ENCODE measurements around the gene L3MBTL3.
"Not testable (repeated sequence)": the region's sequence is repeated elsewhere in the genome, so short reads cannot be mapped to it uniquely, and the experiment has no call there.

Gene L3MBTL3

DNA sequence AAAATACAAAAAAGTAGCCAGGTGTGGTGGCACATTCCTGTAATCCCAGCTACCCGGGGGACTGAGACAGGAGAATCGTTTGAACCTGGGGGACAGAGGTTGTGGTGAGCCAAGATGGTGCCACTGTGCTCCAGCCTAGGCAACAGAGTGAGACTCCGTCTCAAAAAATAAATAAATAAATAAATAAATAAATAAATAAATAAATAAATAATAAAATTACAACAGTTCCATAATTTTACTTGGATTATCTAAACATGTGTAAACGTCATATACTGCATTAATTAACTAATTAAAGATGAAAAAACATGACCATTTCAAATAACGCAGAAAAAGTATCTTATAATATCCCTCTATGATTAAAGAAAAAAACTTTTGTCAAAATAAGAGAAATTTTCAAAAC is 138.5 kb downstream of the L3MBTL3 start:
- DNase-seq, result no peak
- in situ Hi-C loops (cut with HindIII; ENCODE audit: low pct_ligation_motif_present, low pct_unique_long_range_greater_than_20kb, low sequenced_read_pairs), result no loop called here

DNA sequence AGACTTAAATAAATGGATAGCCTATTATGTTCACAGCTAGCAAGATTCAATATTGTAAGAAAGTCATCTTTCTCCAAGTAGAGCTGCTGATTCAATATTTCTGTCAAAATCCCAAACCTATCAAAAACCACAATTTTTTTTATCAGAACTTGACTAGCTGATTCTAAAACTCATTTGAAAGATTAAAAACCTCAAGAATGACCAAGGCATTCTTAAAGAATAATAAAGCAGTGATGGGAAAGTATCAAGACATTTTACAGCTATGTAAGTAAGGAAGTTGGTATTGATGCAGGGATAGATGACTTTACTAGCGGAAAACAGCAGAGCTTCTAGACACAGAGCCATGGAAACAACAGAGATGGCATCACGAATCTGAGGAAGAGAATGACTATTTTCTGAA is 139.7 kb downstream of the L3MBTL3 start:
- DNase-seq, result no peak
- in situ Hi-C loops (cut with HindIII; ENCODE audit: low pct_ligation_motif_present, low pct_unique_long_range_greater_than_20kb, low sequenced_read_pairs), result no loop called here

DNA sequence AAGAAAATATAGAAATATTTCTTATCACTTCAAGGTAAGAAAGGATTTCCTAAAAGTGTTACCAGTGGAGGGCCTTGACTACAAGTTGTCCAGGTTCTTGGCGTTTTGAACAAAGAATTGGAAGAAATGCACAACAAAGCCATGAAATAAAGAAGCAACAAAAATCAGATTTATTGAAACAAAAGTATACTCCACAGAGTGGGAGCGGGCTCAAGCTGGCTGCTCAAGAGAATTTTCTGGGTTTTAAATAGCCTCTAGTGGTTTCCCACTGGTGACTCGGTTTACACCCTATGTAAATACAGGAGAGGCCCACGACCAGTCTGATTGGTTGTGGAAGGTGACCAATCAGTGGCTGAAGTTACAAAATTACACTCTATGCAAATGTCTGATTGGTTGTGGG is 140.2 kb downstream of the L3MBTL3 start:
- in situ Hi-C loops (cut with HindIII; ENCODE audit: low pct_ligation_motif_present, low pct_unique_long_range_greater_than_20kb, low sequenced_read_pairs), result no loop called here
- DNase-seq, result no peak

DNA sequence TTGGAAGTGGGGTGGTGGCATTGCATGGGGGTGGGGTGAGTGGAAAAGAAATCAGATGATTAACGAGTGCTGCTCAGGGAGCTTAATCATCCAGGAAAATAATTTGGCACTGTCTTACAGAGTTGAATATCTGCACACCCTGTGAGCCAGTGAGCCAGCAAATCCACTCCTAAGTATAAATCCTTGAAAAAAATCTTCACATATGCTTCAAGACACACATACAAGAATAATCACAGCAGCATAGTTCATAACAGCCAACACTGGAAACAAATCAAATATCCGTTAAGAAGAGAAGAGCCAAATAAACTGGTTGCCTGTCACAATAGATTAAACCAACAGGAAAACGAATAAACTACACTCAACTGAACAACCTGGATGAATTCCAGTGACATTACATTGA is 141.6 kb downstream of the L3MBTL3 start:
- DNase-seq, result no peak
- in situ Hi-C loops (cut with HindIII; ENCODE audit: low pct_ligation_motif_present, low pct_unique_long_range_greater_than_20kb, low sequenced_read_pairs), result no loop called here

DNA sequence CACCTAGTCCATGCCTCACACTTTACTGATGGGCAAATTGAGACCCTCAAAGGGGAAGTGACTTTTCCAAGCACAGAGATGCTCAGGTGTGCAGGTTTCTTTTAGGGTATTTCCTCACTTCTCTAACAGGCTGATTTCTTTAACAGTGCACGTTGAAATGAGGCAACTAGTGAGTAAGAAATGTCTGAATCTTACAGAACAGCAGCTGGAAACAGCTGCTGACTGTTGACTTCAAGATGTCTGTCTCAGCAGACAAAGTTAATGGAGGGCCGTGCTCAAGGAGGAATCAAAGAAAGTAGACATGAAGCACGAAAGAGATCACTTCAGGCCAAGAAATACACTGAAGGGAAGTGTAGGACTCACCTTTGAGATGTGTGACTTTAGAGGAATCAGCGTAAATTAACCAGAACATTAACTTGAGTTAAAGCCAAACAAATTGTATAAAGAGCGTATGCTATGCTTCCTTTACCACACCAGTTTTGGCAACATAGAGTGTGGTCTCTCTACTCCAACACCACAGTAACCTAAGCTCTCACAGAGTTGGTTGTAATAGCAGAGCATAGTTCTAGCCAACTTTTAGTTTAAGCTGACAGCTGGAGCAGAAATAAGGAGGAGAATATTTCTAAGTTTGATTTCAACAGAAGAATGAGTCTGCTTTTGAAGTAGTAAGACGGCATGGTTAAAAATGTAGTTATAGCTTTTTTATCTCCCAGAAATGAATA is 143.5 kb downstream of the L3MBTL3 start:
- in situ Hi-C loops (cut with HindIII; ENCODE audit: low pct_ligation_motif_present, low pct_unique_long_range_greater_than_20kb, low sequenced_read_pairs), result no loop called here
- DNase-seq, result no peak

DNA sequence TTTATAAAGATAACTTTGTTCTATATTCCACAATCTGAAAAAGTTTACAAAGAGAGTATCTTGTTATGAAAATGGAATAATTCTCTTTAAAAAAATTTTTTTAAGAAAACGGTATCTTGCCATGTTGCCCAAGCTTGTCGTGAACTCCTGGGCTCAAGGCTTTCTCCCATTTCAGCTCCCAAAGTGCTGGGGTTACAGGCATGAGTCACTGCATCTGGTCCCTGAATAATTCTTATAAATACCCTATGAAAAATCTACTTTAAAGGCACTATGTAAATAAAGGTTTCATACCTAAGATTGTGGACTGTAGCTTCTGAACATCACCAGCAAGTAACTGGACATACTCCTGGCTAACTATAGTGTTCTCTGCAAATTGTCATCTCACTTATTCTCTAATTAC is 144.0 kb downstream of the L3MBTL3 start:
- in situ Hi-C loops (cut with HindIII; ENCODE audit: low pct_ligation_motif_present, low pct_unique_long_range_greater_than_20kb, low sequenced_read_pairs), result no loop called here
- no peak for DNase-seq

DNA sequence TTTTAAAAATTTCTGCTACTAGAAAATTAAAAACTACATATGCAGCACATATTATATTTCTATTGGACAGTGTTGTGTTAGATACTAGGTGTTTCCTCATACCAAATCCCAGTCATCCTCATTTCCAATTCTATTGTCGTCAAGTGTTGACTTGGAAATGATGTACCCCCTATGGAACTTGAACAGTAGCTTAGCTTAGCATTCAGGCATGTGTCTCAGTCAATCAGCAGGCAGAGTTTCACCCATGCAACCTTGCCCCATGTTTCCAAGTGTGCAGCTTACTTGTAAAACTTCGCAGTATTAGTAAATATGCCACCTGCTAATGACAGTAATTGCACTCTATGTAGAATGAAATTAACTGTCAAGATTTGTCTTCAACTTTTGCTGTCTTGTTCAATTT is 144.9 kb downstream of the L3MBTL3 start:
- DNase-seq, result no peak
- in situ Hi-C loops (cut with HindIII; ENCODE audit: low pct_ligation_motif_present, low pct_unique_long_range_greater_than_20kb, low sequenced_read_pairs), result no loop called here

DNA sequence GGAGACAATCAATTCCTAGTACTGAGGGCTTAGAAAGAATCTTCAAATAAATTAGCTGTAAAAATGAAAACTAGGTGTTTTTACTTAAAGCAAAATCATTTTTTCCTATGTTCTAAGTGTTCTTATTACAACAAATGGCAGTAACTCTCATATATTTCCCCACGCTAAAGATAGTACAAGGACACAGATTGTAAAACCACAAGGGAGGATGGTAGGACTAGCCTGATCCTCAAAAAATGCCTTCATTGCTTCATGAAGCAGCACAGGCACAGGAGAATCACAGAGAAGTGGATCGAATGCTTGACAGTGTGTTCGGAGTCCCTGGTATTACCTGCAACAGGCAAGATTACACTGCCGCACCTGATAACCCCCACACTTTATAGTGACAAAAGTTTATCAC is 145.9 kb downstream of the L3MBTL3 start:
- in situ Hi-C loops (cut with HindIII; ENCODE audit: low pct_ligation_motif_present, low pct_unique_long_range_greater_than_20kb, low sequenced_read_pairs), result no loop called here
- DNase-seq, result no peak

DNA sequence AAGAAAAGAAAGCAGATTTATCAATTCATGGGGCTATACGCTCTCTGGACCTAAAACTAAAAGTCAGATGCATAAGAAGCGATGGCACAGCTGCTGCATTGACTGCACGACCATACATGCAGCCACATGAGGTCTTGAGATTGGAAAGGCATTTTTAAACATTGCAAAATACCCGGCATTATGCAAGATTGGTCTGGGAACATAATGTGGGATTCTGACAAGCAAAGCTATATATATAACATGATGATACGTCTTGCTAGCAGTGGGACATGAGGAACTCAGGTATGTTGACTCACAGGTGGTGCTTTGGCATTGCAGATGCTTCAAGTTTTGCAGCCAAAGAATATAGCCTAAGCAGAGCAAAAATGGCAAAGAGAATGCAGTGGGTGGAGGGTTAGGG is 149.3 kb downstream of the L3MBTL3 start:
- in situ Hi-C loops (cut with HindIII; ENCODE audit: low pct_ligation_motif_present, low pct_unique_long_range_greater_than_20kb, low sequenced_read_pairs), result no loop called here

DNA sequence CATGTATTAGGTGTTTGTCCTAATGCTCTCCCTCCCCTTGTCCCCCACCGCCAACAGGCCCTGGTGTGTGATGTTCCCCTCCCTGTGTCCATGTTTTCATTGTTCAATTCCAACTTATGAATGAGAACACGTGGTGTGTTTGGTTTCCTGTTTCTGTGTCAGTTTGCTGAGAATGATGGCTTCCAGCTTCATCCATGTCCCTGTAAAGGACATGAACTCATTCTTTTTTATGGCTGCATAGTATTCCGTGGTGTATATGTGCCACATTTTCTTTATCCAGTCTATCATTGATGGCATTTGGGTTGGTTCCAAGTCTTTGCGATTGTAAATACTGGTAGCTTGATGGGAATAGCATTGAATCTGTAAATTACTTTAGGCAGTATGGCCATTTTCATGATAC is 151.8 kb downstream of the L3MBTL3 start:
- in situ Hi-C loops (cut with HindIII; ENCODE audit: low pct_ligation_motif_present, low pct_unique_long_range_greater_than_20kb, low sequenced_read_pairs), result not testable (repeated sequence)

More for the DNA sequence above, 149.3 kb downstream of the L3MBTL3 start:
- no peak for DNase-seq

DNA sequence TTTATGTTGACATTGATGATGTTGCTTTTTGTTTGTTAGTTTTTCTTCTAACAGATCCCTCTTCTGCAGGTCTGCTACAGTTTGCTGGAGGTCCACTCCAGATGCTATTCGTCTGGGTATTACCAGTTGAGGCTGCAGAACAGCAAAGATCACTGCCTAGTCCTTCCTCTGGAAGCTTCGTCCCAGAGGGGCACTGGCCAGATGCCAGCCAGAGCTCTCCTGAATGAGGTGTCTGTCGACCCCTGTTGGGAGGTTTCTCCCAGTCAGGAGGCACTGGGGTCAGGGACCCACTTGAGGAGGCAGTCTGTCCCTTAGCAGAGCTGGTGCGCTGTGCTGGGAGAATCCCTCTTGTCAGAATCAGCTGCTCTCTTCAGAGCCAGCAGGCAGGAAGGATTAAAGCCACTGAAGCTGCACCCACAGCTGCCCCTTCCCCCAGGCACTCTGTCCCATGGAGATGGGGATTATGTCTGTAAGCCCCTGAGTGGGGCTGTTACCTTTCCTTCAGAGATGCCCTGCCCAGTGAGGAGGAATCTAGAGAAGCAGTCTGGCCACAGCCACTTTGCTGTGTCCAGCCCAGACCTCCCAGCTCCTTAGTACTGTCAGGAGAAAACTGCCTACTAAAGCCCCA is 155.1 kb downstream of the L3MBTL3 start:
- DNase-seq; in situ Hi-C loops (cut with HindIII; ENCODE audit: low pct_ligation_motif_present, low pct_unique_long_range_greater_than_20kb, low sequenced_read_pairs): not testable (repeated sequence)

More for the DNA sequence above, 151.8 kb downstream of the L3MBTL3 start:
- not testable (repeated sequence) for DNase-seq

DNA sequence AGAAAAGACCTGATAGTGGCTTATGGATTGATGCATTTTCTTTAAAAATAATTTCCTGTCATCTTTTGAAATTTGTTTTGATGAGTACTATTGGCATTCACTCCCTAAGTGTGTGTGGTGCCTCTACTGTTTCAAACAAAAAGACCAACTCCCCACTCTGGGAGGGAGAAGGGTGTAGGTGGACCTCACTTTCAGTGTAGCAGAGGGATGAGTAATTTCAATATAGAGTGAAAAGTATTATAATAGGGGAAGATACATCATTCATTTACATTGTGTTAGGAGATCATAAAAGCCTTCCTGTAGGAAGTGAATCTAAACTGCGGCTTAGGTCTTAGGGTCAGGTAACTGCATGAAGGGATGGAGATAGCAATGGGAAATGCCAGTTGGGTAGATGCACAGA is 158.0 kb downstream of the L3MBTL3 start:
- in situ Hi-C loops (cut with HindIII; ENCODE audit: low pct_ligation_motif_present, low pct_unique_long_range_greater_than_20kb, low sequenced_read_pairs), result no loop called here

DNA sequence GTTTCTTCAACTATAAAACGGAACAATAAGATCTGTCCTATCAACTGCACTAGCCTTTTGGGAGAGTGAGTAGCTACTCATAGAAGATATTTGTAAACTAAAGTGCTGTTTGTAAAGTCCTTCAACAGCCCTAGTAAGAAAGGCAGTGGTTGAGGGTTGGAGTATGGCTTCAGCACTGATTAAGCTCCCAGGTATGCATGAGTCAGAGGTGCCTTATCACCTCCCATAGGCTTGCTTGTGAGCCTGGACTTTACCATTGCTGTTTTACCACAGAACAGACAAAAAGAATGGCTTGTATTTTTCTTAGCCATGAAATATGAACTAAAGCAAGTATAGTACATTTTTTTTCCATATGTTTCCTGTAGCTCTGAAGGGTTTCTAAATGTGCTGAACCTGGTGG is 160.3 kb downstream of the L3MBTL3 start:
- in situ Hi-C loops (cut with HindIII; ENCODE audit: low pct_ligation_motif_present, low pct_unique_long_range_greater_than_20kb, low sequenced_read_pairs), result no loop called here
- peak; percentile 79 for DNase-seq

More for the DNA sequence above, 158.0 kb downstream of the L3MBTL3 start:
- no peak for DNase-seq

DNA sequence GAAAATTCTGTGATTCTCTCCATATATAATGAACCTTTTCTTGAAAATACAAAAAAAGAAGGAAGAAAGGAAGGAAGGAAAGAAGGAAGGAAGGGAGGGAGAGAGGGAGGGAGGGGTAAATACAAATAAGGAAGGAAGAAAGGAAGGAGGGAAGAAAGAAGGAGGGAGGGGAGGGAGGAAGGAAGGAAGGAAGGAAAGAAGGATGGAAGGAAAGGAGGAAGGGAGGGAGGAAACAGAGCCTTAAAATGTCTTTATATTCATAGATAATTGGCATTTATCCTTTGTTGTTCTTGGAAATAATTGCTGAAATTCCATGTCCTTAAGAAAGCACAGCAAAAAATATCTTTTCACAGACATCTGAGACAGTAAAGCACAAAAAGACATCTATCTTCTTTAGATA is 164.1 kb downstream of the L3MBTL3 start:
- no peak for DNase-seq
- in situ Hi-C loops (cut with HindIII; ENCODE audit: low pct_ligation_motif_present, low pct_unique_long_range_greater_than_20kb, low sequenced_read_pairs), result no loop called here

DNA sequence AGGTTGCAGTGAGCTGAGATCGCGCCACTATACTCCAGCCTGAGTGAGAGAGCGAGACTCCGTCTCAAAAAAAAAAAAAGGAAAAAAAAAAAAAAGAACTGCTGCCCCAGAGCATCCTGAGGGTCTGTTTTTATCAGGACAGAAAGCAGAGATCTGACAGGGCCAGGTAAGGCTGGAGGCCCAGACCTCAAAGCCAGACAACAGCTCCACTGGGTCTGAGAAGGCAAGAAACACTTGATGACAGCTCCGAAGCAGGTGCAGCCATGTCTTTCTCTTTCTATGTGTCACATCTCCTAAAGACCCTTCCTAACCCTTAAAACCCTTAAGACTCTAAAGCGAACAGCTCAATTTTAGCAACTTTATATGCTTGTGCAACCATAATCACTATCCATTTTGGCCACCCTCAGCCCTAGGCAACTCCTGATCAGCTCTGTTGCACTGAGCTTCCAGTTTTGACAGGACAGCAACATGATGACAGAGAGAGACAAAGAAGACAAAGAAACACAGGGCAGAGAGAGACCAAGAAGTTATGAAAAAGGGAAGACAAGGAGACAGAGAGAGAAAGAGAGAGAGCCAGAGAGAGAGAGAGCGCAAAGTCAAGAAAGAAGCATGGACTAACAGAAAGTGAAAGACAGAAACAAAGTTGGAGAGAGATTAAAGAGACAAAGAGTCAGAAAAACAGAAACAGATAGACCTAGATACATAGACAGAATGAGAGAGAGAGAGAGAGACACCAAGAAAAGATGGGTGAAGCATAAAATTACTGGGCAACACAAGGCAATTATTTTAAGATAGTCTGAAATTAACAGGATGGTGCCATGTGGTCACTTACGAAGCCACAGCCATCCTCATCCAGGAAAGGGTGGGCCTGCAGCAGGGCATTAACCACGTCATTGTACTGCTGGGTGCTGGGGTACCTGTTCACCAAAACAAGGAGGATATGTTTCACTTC is 165.2 kb downstream of the L3MBTL3 start:
- in situ Hi-C loops (cut with HindIII; ENCODE audit: low pct_ligation_motif_present, low pct_unique_long_range_greater_than_20kb, low sequenced_read_pairs), result no loop called here
- no peak for DNase-seq

DNA sequence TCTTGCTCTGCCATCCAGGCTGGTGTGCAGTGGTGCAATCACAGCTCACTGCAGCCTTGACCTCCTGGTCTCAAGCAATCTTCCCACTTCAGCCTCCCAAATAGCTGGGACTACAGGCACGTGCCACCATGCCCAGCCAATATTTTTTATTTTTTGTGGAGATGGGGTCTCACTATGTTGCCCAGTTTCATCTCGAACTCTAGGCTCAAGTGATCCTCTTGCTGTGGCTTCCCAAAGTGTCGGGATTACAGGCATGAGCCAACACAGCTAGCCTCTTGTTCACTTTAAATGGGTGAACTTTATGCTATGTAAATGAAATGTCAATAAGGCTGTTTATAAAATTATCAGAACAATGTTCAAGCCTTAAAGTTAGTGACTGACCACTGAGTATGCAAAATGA is 167.3 kb downstream of the L3MBTL3 start:
- DNase-seq, result no peak
- in situ Hi-C loops (cut with HindIII; ENCODE audit: low pct_ligation_motif_present, low pct_unique_long_range_greater_than_20kb, low sequenced_read_pairs), result no loop called here

DNA sequence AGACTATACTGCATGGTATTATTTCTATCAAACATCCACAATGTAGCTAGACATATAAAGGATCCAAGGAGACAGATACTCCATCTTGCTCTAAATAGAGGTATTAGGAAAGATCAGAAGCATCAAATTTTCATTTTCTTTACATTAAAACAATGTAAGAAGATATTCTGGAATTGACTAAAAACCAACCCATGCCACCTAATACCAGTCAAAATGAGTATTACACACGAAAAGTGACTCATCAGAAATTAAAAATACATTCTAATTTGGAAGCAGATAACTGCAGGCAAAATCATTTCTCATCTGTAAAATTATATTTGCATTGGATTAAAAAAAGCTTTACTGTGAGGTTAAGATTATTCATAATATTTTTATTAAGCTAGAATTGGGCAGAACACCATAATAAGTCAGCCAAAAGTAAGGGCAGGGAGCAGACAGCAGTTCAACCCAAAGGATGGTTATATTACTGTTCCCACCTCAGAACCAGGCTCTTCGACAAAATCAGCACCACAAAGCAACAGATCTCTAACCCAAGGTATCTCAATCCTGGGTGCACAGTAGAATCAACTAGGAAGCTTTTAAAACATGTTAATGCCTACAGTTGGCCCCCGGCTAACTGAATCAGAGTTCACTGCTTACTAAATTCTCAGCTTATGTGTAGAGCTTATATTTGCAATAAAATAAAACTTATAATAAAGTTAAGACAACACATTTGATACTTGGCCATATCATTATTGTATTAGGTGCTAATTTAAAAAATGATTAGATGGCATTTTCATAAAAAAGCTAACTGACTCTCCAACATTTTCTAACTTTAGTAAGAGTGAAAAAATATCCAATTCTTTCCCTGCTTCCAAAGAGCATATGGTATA is 169.2 kb downstream of the L3MBTL3 start:
- in situ Hi-C loops (cut with HindIII; ENCODE audit: low pct_ligation_motif_present, low pct_unique_long_range_greater_than_20kb, low sequenced_read_pairs), result no loop called here
- no peak for DNase-seq

DNA sequence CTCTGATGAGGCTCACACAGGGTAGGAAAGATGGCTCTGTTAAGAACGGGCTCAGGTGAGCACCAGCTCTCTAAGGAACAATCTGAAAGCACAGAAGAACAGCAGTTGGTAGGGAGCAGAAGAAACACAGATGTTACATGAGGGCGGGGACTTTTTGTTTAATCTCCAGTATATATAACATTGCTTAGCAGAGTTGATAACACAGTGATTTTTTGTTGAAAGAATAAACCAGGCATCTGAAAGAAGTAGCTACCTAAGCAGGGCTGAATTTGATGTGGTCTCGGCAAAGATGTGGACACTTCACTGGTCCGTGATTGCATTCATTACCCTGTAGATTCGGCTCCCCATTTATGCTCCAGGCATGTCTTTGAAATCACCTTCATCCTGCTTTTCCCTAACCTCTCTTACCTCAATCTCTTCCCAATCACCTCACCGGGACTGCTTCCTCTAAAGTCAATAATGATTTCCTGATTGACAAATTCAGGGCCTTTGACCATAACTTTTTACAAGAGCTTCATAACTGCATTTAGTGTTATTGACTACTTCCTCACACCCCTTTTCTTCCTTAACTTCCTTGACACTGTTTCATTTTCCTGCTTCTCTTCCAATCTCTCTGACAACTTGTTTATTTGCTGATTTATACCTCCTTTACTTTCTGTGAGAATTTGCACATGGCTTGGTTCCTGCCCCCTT is 170.0 kb downstream of the L3MBTL3 start:
- DNase-seq, result no peak
- in situ Hi-C loops (cut with HindIII; ENCODE audit: low pct_ligation_motif_present, low pct_unique_long_range_greater_than_20kb, low sequenced_read_pairs), result no loop called here
